NCI-H128 (cell line): ENCODE data around the gene FEN1.

Experiments used
- DNase-seq: peaks from one replicate; lab custom pipeline; 2025; ENCODE audit not compliant: unreplicated experiment; lab: John Stamatoyannopoulos, UW

The FEN1 gene

DNA sequence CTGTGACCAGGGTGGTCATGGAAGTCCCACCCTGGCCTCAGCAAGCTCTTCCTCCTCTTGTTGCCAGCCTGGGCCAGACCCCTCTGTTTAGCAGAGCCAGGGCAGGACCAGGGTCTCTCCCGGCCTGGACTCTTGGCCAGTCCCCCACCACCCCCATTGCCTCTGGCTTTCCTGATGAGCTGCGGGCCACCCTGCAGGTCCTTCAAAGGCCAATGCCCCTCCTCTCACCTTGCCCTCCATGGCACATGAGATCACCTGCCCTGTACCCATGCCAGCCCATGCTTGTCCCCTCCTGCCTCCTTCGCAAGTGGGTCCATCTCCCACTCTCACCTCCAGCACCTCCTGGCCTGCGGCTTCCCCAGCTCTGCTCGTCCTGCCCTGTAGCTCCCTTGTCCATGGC, 45.8 kb downstream of the FEN1 start:
- no peak for DNase-seq

DNA sequence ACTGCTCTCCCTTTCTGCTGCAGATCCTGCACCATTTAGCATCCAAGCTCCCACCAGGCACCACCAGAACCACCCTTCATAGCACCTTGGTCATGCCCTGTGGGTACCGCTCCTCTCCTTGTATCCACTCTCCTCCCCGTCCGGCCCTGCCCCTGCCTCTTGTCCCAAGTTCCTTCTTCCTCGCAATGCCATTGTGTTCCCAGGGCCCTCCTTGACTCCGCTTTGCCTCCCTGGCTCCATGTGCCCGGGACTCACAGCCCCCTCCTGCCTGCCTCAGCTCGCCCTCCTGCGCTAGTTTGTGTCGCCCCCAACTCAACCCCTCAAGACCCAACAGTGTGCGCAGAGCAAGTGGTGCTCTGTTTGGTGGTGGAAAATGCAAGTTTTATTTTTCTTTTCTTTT, 46.2 kb downstream of the FEN1 start:
- no peak for DNase-seq

DNA sequence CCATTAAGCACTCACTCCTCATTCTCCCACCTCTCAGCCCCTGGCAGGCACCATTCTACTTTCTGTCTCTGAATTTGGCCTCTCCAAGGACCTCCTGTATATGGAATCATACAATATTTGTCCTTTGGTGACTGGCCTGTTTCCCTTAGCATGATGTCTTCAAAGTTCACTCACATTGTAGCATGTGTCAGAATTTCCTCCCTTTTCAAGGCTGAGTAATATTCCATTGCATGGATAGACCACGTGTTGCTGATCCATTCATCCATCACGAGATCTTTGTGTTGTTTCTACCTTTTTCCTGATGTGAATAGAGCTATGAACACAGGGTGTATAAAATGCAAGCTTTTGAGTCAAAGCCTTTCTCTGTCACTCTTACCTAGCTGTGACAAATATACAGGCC, 47.0 kb downstream of the FEN1 start:
- DNase-seq: no peak

DNA sequence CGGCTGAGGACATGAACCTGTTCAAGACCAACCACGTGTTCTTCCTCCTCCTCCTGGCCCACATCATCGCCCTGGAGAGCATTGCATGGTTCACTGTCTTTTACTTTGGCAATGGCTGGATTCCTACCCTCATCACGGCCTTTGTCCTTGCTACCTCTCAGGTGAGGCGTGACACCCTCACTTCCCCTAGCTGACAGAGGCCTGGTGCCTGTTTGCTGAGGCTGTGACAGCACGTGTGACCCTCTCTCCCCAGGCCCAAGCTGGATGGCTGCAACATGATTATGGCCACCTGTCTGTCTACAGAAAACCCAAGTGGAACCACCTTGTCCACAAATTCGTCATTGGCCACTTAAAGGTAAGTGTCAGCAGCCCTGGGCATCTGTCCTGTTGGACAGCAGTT, 47.7 kb downstream of the FEN1 start:
- no peak for DNase-seq

DNA sequence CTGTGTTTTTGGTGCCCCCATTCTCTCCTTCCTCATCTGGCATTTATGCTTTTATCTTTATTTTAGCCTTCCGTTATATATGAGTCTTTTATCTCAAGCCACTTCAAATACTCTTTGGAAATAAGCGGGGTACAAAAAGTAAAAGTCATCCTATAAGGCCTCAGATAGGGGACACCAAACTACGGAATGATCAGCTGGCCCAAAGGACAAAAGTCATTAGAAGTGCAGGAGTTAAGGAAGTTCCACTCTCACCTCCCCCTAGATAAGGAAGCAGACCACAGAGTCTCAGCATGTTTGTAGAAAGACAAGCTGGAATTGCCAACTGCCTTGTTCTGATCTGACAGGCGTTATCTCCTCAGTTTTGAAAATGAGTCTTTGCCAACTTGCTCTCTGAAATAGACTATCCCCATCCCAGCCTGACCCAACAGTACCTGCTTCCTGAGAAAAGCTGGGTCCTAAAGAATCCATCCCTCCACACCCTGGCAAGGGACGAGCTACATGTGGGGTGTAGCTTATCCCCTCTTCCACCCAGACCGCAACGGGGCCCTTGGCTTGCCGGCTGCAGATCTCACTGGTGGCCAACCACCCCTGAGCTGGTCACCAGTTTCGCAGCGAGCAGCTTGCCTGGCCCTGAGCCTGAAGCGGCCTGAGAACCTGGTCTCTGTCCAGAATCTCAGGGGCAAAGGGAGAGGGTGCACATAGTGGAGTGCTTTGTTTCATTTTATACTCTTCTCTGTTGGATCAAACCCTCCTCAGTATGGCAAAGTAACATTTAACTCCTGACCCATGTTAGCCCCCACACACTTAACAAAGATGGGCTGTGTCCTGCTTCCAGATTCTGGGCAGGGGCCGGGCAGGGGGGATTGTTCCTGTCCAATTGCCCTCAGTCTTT, 49.2 kb downstream of the FEN1 start:
- DNase-seq: no peak

GRCh38 chr11:61842528-61842820, 49.8 kb downstream of the FEN1 start:
- no peak for DNase-seq

DNA sequence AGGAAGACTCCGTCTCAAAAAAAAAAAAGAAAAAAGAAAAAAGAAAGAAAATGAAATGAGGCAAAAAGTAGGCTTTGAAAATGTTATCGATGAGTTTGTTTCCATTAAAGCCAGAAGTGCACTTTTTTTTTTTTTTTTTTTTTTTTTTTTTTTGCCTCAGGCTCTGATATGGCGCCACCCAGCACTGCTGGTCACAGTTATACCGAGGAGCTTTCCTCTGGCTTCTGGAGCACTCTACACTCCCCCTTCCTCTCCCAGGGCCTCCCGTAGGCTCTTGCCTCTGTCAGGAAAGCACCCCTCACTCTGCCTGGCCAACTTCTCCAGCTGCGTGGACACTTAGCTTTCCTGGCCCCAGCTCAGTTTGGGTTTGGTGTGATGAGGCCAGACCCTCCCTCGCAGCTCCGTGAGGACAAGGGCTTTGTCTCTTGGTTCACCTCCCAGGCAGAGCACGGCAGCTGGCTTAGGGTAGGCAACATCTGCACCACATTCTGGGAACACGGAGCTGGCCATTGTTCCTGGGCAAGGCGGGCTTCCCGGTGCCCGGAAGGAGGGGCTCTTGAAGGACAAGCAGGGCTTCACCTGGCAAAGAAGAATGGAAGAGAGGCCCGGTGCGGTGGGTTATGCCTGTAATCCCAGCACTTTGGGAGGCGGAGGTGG, 52.3 kb downstream of the FEN1 start:
- DNase-seq: no peak

- no peak for DNase-seq
Measured at GRCh38 chr11:61846362-61847020, 53.8 kb downstream of the FEN1 start.
